Muscle of leg (tissue), 11 donors: ENCODE data around the gene YY1. TPM values are rescaled to one million over a fixed set of nuclear protein-coding genes. Genes with fewer than 3 reads are reported as not detected.
"Not testable (repeated sequence)": the region's sequence is repeated elsewhere in the genome, so short reads cannot be mapped to it uniquely, and the experiment has no call there.

ENCODE experiments used
- DNase-seq: peaks from one replicate; pipeline ENCODE4 v3.0.0; 2013
- H3K27ac ChIP-seq: one replicate; pipeline ENCODE4 v1.5.1; 2013; ENCODE audit warnings: mild to moderate bottlenecking, low read length, control low read depth
- H3K27me3 ChIP-seq: one replicate; pipeline ENCODE4 v1.6.1; 2013; ENCODE audit warnings: low read length; ENCODE audit not compliant: control insufficient read depth, insufficient read depth
- H3K36me3 ChIP-seq: one replicate; pipeline ENCODE4 v1.6.1; 2013; ENCODE audit warnings: low read length; ENCODE audit not compliant: control insufficient read depth, insufficient read depth
- H3K4me1 ChIP-seq: one replicate; pipeline ENCODE4 v1.6.1; 2013; ENCODE audit warnings: low read length; ENCODE audit not compliant: control insufficient read depth, insufficient read depth
- H3K4me3 ChIP-seq: one replicate; pipeline ENCODE4 v1.5.1; 2013; ENCODE audit warnings: low read length, control low read depth
- H3K9me3 ChIP-seq: replicated peaks from 2 replicates; pipeline ENCODE4 v1.6.1; 2013; ENCODE audit warnings: low read depth, low read length; ENCODE audit not compliant: control insufficient read depth
- WGBS: methylation state at CpG from one replicate; pipeline ENCODE4 v1.1.5; 2013; ENCODE audit warnings: missing lambda C conversion rate; ENCODE audit not compliant: insufficient coverage; 5-methylcytosine and 5-hydroxymethylcytosine counted together
- polyA plus RNA-seq, 8 donors: library from polyadenylated mRNA; unstranded; fragments of 120-200 nt; gene quantifications; one replicate each; pipeline versions ENCODE4 v1.2.1 to v1.2.3, GENCODE V29; 2013; ENCODE audit warnings: inconsistent platforms in 1 of 8, low replicate concordance in 1 of 8; ENCODE audit not compliant: insufficient read length in 8 of 8, insufficient read depth in 1 of 8
- total RNA-seq: library from RNA; stranded (reverse); fragments of 120-200 nt; gene quantifications from one replicate; pipeline ENCODE4 v1.2.4, GENCODE V29; 2013

The YY1 gene
- total and polyA plus RNA-seq, 9 donors: 40.6 to 79.5 (median 70.7) TPM

DNA sequence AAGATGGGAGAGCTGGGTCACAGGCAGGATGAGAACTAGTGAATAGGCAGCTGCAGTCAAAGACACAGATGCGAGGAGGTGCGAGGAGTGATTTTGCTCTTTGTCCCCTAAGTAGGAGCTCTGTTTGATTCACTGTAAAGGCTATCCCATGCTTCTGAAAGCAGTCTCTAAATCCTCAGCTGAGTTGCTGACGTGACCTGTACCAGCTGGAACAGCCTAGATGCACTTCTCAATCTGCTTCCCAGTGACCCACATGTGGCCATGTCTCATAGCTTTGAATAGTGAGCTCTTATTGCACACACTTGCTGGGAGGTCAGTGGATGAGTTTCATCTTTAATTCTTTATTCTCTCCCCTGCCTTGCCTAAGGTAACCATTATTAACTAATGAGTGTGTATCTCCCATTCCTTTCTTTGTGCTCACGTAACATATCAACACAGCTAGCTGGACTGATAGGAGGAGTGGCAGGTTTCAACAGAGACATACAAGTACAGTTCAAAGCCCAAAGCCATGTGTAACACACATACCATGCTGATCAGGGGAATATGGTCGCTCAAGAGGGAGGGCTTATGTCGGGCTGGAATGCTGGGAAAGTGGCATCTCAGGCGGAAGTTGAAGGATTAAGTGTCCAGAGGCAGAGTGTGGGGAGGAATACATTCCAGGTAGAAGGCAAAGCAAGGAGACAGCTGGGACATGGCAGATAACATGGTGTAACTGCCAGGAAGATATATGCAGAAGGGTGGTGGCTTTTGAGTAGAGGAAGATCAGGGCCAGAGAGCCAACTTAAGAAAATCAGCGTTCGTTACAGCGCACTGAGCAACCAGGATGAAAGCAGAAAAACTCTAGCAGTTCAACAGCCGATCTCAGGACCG lies 15.4 kb upstream of the YY1 start:
- Histone ChIP-seq H3K36me3 (peaks cover 3% of the 10 kb centered on the region), H3K4me3 (no peak overlapping the region), H3K27me3 (no peaks in the 10 kb centered on the region), H3K9me3 (no peaks in the 10 kb centered on the region), H3K27ac (no peak overlapping the region), H3K4me1 (peaks cover 41% of the 10 kb centered on the region)
- no peak for DNase-seq
- 60% methylated on average over 11 of the region's 12 CpGs for WGBS

DNA sequence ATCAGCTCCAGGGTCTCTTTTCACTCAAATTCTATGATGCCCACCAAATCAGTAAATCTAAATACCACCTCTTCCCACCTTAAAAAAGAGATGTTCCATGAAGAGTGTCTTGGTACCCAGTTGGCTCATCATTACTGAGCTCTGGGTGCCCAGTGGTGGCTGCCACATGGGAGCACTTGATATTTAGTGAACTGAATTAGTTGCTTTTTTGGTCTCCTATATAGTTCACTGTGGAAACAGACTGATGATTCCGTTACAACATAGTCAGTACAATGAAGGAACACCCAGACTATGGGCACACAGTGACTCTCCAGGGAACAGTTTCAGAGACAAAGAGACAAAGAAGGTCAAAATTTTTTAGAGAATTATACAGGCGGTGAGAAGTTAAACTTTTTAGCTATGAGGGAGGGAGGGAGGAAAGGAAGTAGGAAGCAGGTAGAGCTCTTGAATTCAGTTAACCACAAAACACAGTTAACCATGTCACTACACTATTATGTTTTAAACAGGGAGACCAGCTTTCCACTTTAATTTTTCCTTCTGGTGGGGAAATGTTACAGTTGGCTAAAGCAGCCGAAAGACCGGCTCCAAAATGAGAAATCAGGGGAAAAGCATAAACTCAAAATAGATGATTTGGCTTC lies 14.6 kb upstream of the YY1 start:
- Histone ChIP-seq H3K27ac (no peak overlapping the region), H3K4me3 (no peak overlapping the region), H3K27me3 (no peaks in the 10 kb centered on the region), H3K36me3 (peaks cover 3% of the 10 kb centered on the region), H3K4me1 (peaks cover 38% of the 10 kb centered on the region), H3K9me3 (no peaks in the 10 kb centered on the region)
- WGBS: 56% methylated on average over 1 of the region's 4 CpGs
- DNase-seq: no peak

DNA sequence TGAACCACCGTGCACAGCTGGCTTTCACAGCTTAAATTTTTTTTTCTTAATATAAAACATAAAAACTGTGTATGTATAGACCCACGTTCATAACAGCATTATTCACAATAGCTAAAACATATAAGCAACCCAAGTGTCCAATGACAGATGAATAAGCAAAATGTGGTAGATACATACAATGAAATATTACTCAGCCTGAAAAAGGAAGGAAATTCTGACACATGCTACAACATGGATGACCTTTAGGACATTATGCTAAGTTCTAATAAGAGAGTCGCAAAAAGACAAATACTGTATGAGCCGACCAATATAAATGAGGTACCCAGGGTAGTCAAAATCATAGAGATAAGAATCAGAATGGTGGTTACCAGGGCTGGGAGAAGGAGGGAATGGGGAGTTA lies 13.8 kb upstream of the YY1 start:
- peaks cover 36% of the 10 kb centered on the region for H3K4me1 ChIP-seq
- no peak for DNase-seq
- H3K36me3 ChIP-seq: peaks cover 6% of the 10 kb centered on the region
- WGBS: 94% methylated on average over 2 of the region's 4 CpGs
- no peaks in the 10 kb centered on the region for H3K9me3 ChIP-seq
- H3K4me3 ChIP-seq: no peak overlapping the region
- no peaks in the 10 kb centered on the region for H3K27me3 ChIP-seq
- no peak overlapping the region for H3K27ac ChIP-seq

DNA sequence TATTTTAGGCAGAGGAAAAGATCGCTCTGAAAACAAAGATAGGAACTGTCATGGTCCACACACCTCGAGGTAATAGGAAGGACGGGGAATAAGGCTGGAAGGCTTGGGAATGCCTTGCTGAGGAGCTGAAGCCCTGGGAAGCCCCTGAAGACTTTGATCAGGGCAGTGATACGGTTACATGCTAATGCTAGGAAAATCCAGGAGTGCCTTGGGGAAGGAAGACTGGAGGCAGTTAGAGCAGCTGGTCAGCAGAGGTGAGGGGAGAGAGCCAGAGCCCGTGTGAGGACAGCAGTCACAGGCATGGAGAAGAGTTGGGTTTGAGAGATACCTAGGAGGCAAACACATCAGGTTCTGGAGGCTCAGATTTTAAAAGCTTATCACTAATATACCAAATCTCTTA lies 8.6 kb upstream of the YY1 start:
- no peak for DNase-seq
- H3K4me3 ChIP-seq: no peak overlapping the region
- no peaks in the 10 kb centered on the region for H3K27me3 ChIP-seq
- H3K27ac ChIP-seq: no peak overlapping the region
- no peaks in the 10 kb centered on the region for H3K9me3 ChIP-seq
- no peaks in the 10 kb centered on the region for H3K4me1 ChIP-seq
- 62% methylated on average over 4 of the region's 5 CpGs for WGBS
- H3K36me3 ChIP-seq: peaks cover 15% of the 10 kb centered on the region

DNA sequence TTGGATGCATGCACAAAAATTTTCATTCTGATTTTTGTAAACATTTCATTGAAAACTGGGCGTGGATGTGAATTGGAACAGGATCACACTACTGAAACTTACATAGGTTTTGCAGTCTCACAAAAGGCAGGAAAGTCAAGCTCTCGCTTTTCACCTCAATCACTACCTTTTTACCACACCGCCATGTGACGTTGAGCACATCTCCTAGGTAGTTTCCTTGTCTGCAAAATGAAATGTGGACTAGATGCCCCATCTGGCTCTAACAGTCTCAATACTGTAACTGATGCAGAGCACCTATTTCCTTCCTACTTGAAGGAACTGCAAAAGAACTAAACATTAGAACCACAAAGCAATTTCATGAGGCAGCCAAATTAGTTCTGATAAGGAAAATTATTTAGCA lies 4.4 kb upstream of the YY1 start:
- Histone ChIP-seq H3K27me3 (no peaks in the 10 kb centered on the region), H3K9me3 (no peaks in the 10 kb centered on the region), H3K4me1 (peaks cover 6% of the 10 kb centered on the region), H3K36me3 (peaks cover 13% of the 10 kb centered on the region), H3K4me3 (no peak overlapping the region), H3K27ac (no peak overlapping the region)
- DNase-seq: no peak
- WGBS: no CpG with 5 or more reads among the region's 4 CpGs

GRCh38 chr14:100236271-100236818 lies 2.6 kb upstream of the YY1 start:
- not testable (repeated sequence) for H3K9me3 ChIP-seq, H3K4me1 ChIP-seq, DNase-seq, H3K4me3 ChIP-seq, H3K36me3 ChIP-seq, H3K27me3 ChIP-seq, H3K27ac ChIP-seq
- 79% methylated on average over 9 of the region's 12 CpGs for WGBS

- H3K27me3 ChIP-seq: no peaks in the 10 kb centered on the region
- no peak for DNase-seq
- H3K27ac ChIP-seq: peak overlapping the region; percentile 29
- H3K9me3 ChIP-seq: no peaks in the 10 kb centered on the region
- peaks cover 12% of the 10 kb centered on the region for H3K4me1 ChIP-seq
- H3K4me3 ChIP-seq: peak overlapping the region; percentile 65
- peaks cover 3% of the 10 kb centered on the region for H3K36me3 ChIP-seq
Observed at GRCh38 chr14:100236881-100237280, 2.1 kb upstream of the YY1 start.

- H3K9me3 ChIP-seq: no peaks in the 10 kb centered on the region
- 0% methylated on average over 61 of the region's 64 CpGs for WGBS
- peaks cover 14% of the 10 kb centered on the region for H3K4me1 ChIP-seq
- H3K27ac ChIP-seq: peak overlapping the region; percentile 95
- peak overlapping the region; percentile 65 for H3K4me3 ChIP-seq
- peaks cover 3% of the 10 kb centered on the region for H3K36me3 ChIP-seq
- DNase-seq: peak; percentile 81
- no peaks in the 10 kb centered on the region for H3K27me3 ChIP-seq
Observed at GRCh38 chr14:100237735-100238418, 1.1 kb upstream of the YY1 start.

- peak overlapping the region; percentile 77 for H3K27ac ChIP-seq
- H3K27me3 ChIP-seq: no peaks in the 10 kb centered on the region
- H3K4me1 ChIP-seq: peaks cover 14% of the 10 kb centered on the region
- peak overlapping the region; percentile 73 for H3K4me3 ChIP-seq
- H3K9me3 ChIP-seq: no peaks in the 10 kb centered on the region
- peaks cover 3% of the 10 kb centered on the region for H3K36me3 ChIP-seq
- DNase-seq: peak; percentile 31
- 1% methylated on average over 67 of the region's 93 CpGs for WGBS
Observed at GRCh38 chr14:100239211-100239839, 381 bp downstream of the YY1 start.
